WERI-Rb-1 (cell line): ENCODE data around the gene PPY.
"Not testable (repeated sequence)": the region's sequence is repeated elsewhere in the genome, so short reads cannot be mapped to it uniquely, and the experiment has no call there.

Experiments used
- DNase-seq: peaks from one replicate; pipeline ENCODE4 v3.0.0-alpha.2; 2020
- H3K27ac ChIP-seq: fragments of 250-450 bp; sonication (Bioruptor Pico); 2 replicates; pipeline ENCODE4 v1.5.1; 2020; ENCODE audit warnings: mild to moderate bottlenecking, moderate library complexity
- H3K27me3 ChIP-seq: fragments of 250-450 bp; sonication (Bioruptor Pico); 2 replicates; pipeline ENCODE4 v1.5.1; 2021; ENCODE audit warnings: mild to moderate bottlenecking, low read depth, moderate library complexity; ENCODE audit not compliant: insufficient read depth, severe bottlenecking
- H3K36me3 ChIP-seq: fragments of 250-450 bp; sonication (Bioruptor Pico); 2 replicates; pipeline ENCODE4 v1.5.1; 2020; ENCODE audit warnings: mild to moderate bottlenecking, moderate library complexity
- H3K4me3 ChIP-seq: 2 replicates; pipeline ENCODE4 v1.5.1; 2011; ENCODE audit warnings: low read depth, mild to moderate bottlenecking, control low read depth, low read length
- H3K9me3 ChIP-seq: fragments of 250-450 bp; sonication (Bioruptor Pico); 2 replicates; pipeline ENCODE4 v1.5.1; 2021; ENCODE audit warnings: mild to moderate bottlenecking, moderate library complexity; ENCODE audit not compliant: severe bottlenecking
- CTCF ChIP-seq: IDR thresholded peaks from 2 replicates; pipeline ENCODE4 v1.5.1; 2011; ENCODE audit warnings: low read depth, mild to moderate bottlenecking, control low read depth, inconsistent platforms, low read length

PPY gene

GRCh38 chr17:43967251-43967875, 25.1 kb upstream of the PPY start:
- no peak overlapping the region for H3K4me3 ChIP-seq
- no peaks in the 10 kb centered on the region for H3K27me3 ChIP-seq
- DNase-seq, result no peak
- no peak overlapping the region for H3K27ac ChIP-seq
- no peak for TF ChIP-seq CTCF
- H3K9me3 ChIP-seq, result peaks cover 2% of the 10 kb centered on the region
- H3K36me3 ChIP-seq, result no peaks in the 10 kb centered on the region

- H3K27me3 ChIP-seq, result no peaks in the 10 kb centered on the region
- no peaks in the 10 kb centered on the region for H3K36me3 ChIP-seq
- DNase-seq, result no peak
- no peak for TF ChIP-seq CTCF
- no peak overlapping the region for H3K27ac ChIP-seq
- H3K9me3 ChIP-seq, result peaks cover 2% of the 10 kb centered on the region
- no peak overlapping the region for H3K4me3 ChIP-seq
Observed at GRCh38 chr17:43966276-43966675, 24.0 kb upstream of the PPY start.

- Histone ChIP-seq H3K27me3 (no peaks in the 10 kb centered on the region), H3K27ac (no peak overlapping the region), H3K36me3 (no peaks in the 10 kb centered on the region), H3K4me3 (no peak overlapping the region), H3K9me3 (no peaks in the 10 kb centered on the region)
- no peak for TF ChIP-seq CTCF
- no peak for DNase-seq
Observed at GRCh38 chr17:43962479-43962878, 20.2 kb upstream of the PPY start.

GRCh38 chr17:43961954-43962353, 19.7 kb upstream of the PPY start:
- H3K36me3 ChIP-seq, result no peaks in the 10 kb centered on the region
- H3K9me3 ChIP-seq, result no peaks in the 10 kb centered on the region
- H3K27ac ChIP-seq, result no peak overlapping the region
- no peak for DNase-seq
- no peak for TF ChIP-seq CTCF
- H3K27me3 ChIP-seq, result no peaks in the 10 kb centered on the region
- H3K4me3 ChIP-seq, result no peak overlapping the region

- not testable (repeated sequence) for H3K27ac ChIP-seq, H3K9me3 ChIP-seq, DNase-seq, H3K27me3 ChIP-seq, H3K36me3 ChIP-seq, H3K4me3 ChIP-seq
Observed at GRCh38 chr17:43961292-43961691, 19.0 kb upstream of the PPY start.

GRCh38 chr17:43958748-43959352, 16.6 kb upstream of the PPY start:
- no peak for TF ChIP-seq CTCF
- Histone ChIP-seq H3K36me3 (no peaks in the 10 kb centered on the region), H3K4me3 (no peak overlapping the region), H3K9me3 (no peaks in the 10 kb centered on the region), H3K27ac (no peak overlapping the region), H3K27me3 (no peaks in the 10 kb centered on the region)
- no peak for DNase-seq
